Measurements from ENCODE around the gene PTPDC1. TPM values are rescaled to one million over a fixed set of nuclear protein-coding genes. Genes with fewer than 3 reads are reported as not detected.

PTPDC1 gene
- total RNA-seq, 1 donor from 2014 or later = 9.5 TPM

GRCh38 chr9:94135222-94135621 is 51.0 kb downstream of the PTPDC1 start:
- no peaks in the 10 kb centered on the region for H3K27me3 Mint-ChIP-seq (ENCODE audit: low read depth)
- H3K4me1 Mint-ChIP-seq = peaks cover 7% of the 10 kb centered on the region
- no peak overlapping the region for H3K4me3 Mint-ChIP-seq
- H3K27ac Mint-ChIP-seq (ENCODE audit: unreplicated experiment) = no peak overlapping the region
- DNase-seq (ENCODE audit: low read depth, low spot score) = no peak
- no peaks in the 10 kb centered on the region for H3K36me3 Mint-ChIP-seq (ENCODE audit: low read depth)
- TF ChIP-seq CTCF (conservative IDR thresholded peaks at IDR 0.05) = no peak
- no peaks in the 10 kb centered on the region for H3K9me3 Mint-ChIP-seq

- no peaks in the 10 kb centered on the region for H3K9me3 Mint-ChIP-seq
- no peak for DNase-seq (ENCODE audit: low read depth, low spot score)
- H3K4me1 Mint-ChIP-seq = peaks cover 22% of the 10 kb centered on the region
- H3K27ac Mint-ChIP-seq (ENCODE audit: unreplicated experiment) = no peak overlapping the region
- TF ChIP-seq CTCF (conservative IDR thresholded peaks at IDR 0.05) = no peak
- H3K36me3 Mint-ChIP-seq (ENCODE audit: low read depth) = no peaks in the 10 kb centered on the region
- H3K4me3 Mint-ChIP-seq = no peak overlapping the region
- no peaks in the 10 kb centered on the region for H3K27me3 Mint-ChIP-seq (ENCODE audit: low read depth)
Observed at GRCh38 chr9:94139672-94140417, 55.6 kb downstream of the PTPDC1 start.

- peaks cover 22% of the 10 kb centered on the region for H3K4me1 Mint-ChIP-seq
- H3K9me3 Mint-ChIP-seq = no peaks in the 10 kb centered on the region
- TF ChIP-seq CTCF (conservative IDR thresholded peaks at IDR 0.05) = no peak
- no peak for DNase-seq (ENCODE audit: low read depth, low spot score)
- H3K4me3 Mint-ChIP-seq = no peak overlapping the region
- no peak overlapping the region for H3K27ac Mint-ChIP-seq (ENCODE audit: unreplicated experiment)
- no peaks in the 10 kb centered on the region for H3K27me3 Mint-ChIP-seq (ENCODE audit: low read depth)
- no peaks in the 10 kb centered on the region for H3K36me3 Mint-ChIP-seq (ENCODE audit: low read depth)
Observed at GRCh38 chr9:94140418-94140780, 56.1 kb downstream of the PTPDC1 start.

- H3K27ac Mint-ChIP-seq (ENCODE audit: unreplicated experiment) = no peak overlapping the region
- H3K4me3 Mint-ChIP-seq = no peak overlapping the region
- TF ChIP-seq CTCF (conservative IDR thresholded peaks at IDR 0.05) = no peak
- no peaks in the 10 kb centered on the region for H3K9me3 Mint-ChIP-seq
- no peaks in the 10 kb centered on the region for H3K27me3 Mint-ChIP-seq (ENCODE audit: low read depth)
- no peak for DNase-seq (ENCODE audit: low read depth, low spot score)
- H3K4me1 Mint-ChIP-seq = peaks cover 22% of the 10 kb centered on the region
- no peaks in the 10 kb centered on the region for H3K36me3 Mint-ChIP-seq (ENCODE audit: low read depth)
Observed at GRCh38 chr9:94140791-94141790, 56.8 kb downstream of the PTPDC1 start.

- H3K36me3 Mint-ChIP-seq (ENCODE audit: low read depth) = no peaks in the 10 kb centered on the region
- no peak overlapping the region for H3K4me3 Mint-ChIP-seq
- DNase-seq (ENCODE audit: low read depth, low spot score) = no peak
- H3K27me3 Mint-ChIP-seq (ENCODE audit: low read depth) = no peaks in the 10 kb centered on the region
- no peak overlapping the region for H3K27ac Mint-ChIP-seq (ENCODE audit: unreplicated experiment)
- no peaks in the 10 kb centered on the region for H3K9me3 Mint-ChIP-seq
- TF ChIP-seq CTCF (conservative IDR thresholded peaks at IDR 0.05) = no peak
- H3K4me1 Mint-ChIP-seq = peaks cover 22% of the 10 kb centered on the region
Observed at GRCh38 chr9:94142353-94142752, 58.1 kb downstream of the PTPDC1 start.

All from neural crest cell (in vitro differentiated cells).